Measurements from ENCODE around the gene DIP2A. TPM values are rescaled to one million over a fixed set of nuclear protein-coding genes. Genes with fewer than 3 reads are reported as not detected.

DIP2A gene, protein sequence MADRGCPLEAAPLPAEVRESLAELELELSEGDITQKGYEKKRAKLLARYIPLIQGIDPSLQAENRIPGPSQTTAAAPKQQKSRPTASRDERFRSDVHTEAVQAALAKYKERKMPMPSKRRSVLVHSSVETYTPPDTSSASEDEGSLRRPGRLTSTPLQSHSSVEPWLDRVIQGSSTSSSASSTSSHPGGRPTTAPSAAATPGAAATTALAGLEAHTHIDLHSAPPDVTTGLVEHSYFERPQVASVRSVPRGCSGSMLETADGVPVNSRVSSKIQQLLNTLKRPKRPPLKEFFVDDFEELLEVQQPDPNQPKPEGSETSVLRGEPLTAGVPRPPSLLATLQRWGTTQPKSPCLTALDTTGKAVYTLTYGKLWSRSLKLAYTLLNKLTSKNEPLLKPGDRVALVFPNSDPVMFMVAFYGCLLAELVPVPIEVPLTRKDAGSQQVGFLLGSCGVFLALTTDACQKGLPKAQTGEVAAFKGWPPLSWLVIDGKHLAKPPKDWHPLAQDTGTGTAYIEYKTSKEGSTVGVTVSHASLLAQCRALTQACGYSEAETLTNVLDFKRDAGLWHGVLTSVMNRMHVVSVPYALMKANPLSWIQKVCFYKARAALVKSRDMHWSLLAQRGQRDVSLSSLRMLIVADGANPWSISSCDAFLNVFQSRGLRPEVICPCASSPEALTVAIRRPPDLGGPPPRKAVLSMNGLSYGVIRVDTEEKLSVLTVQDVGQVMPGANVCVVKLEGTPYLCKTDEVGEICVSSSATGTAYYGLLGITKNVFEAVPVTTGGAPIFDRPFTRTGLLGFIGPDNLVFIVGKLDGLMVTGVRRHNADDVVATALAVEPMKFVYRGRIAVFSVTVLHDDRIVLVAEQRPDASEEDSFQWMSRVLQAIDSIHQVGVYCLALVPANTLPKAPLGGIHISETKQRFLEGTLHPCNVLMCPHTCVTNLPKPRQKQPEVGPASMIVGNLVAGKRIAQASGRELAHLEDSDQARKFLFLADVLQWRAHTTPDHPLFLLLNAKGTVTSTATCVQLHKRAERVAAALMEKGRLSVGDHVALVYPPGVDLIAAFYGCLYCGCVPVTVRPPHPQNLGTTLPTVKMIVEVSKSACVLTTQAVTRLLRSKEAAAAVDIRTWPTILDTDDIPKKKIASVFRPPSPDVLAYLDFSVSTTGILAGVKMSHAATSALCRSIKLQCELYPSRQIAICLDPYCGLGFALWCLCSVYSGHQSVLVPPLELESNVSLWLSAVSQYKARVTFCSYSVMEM (N-terminal part only)
- 20.8 TPM for polyA plus RNA-seq (2012; ENCODE audit: missing spikeins)

DNA sequence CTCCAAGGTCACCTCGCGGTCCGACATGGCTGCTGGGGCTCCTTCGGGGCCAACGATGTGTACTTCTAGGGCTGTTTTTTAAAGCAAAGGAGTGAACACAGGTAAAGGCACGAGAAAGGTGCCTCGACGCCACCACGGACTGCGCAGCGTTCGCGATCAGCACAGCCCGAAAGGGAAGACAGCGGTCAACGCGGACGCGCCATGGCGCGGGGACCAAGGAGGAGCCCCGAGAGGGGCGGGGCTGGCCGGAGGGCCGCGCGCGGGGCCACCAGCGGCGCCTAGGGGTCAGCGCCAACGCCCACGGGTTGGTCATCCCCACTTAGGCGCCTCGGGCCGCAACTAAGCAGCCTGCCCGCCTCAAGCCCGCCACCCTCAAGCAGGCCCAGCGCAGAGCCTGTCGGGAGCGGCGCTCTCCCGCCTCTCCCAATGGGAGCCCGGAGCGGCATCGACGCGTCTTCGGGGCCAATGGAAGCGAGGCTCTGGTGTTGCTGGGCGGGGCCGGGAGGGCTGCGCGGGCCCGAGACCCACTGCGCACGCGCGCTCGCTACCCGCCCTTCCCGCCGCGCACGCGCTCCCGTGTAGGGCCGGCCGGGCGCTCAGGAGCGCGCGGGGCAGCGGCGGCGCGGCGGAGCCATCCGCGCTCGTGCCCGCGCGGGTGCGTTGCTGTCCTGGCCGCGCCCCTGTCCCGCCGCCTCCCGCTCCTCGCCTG lies at the start of gene DIP2A:
Gene DIP2A, plus strand, starts transcription at position 577 of the 709 bp plus-strand sequence. CDS start 241 bp downstream, outside the sequence.
- TF ChIP-seq TAF1 (IDR thresholded peaks at IDR 0.05; ENCODE audit: borderline replicate concordance, low read depth, low read length) (no peak), POLR2AphosphoS5 (IDR thresholded peaks at IDR 0.05; ENCODE audit: low read depth, low read length) (peak; percentile 76; the same call in 1 of the 2 replicates), POLR2A (IDR thresholded peaks at IDR 0.05; ENCODE audit: low read depth, low read length) (peak; percentile 82; the same call in 1 of the 2 replicates)
- DNase-seq (ENCODE audit: insufficient read length), result peak; percentile 99
- FAIRE-seq, result peak; percentile 94

DNA sequence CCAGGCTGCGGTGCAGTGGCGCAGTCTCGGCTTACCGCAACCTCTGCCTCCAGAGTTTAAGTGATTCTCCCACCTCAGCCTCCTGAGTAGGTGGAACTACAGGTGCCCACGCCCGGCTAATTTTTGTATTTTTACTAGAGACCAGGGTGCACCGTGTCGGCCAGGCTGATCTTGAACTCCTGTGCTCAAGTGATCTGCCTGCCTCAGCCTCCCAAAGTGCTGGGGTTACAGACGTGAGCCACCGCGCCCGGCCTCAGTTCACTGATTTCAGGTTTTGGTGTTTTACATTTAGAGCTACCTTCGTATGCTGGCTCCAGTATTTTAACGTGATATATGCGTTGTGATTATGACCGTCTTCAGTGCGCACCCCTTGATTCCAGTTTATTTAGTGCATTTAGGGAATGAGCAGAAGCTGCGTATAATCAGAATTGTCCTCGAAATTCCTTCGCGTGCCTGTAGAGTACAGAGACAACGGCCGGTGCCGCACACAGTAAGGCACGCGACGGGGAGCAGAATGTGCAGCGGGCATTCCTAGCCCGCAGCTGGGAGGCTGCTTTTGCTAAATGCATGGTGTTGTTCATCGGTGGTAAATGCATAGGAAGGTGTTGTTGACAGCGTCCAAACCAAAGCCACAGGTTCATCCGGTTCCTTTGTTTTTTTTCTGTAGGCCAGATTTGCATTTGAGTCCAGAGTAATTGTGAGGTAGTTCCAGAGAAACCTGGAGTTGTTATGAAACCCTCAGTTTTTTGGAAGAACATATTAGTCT lies 48.9 kb upstream of the DIP2A start:
- TF ChIP-seq POLR2AphosphoS5 (IDR thresholded peaks at IDR 0.05; ENCODE audit: low read depth, low read length) (no peak), POLR2A (IDR thresholded peaks at IDR 0.05; ENCODE audit: low read depth, low read length) (no peak)
- no peak for DNase-seq (ENCODE audit: insufficient read length)
- no peak for FAIRE-seq

DNA sequence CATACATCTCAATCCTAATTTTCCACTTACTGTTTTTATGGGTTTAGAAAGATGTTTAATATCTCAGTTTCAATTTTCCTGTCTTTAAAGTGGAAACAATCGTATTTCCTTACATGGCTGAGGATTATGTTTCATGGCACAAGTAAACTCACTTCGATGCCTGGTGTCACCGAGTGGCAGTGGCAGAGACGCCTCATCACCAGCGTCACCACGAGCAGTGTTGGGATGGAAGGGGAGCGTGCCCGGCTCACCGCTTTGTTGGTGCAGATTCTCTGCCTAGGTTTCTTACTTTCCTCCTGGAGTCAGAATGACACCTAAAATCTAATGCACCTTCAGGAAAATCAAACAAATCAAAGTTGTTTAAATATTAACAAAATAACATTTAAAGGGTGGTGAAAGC lies 48.2 kb upstream of the DIP2A start:
- no peak for FAIRE-seq
- DNase-seq (ENCODE audit: insufficient read length), result no peak
- no peak for TF ChIP-seq TAF1 (IDR thresholded peaks at IDR 0.05; ENCODE audit: borderline replicate concordance, low read depth, low read length)
- TF ChIP-seq POLR2A (IDR thresholded peaks at IDR 0.05; ENCODE audit: low read depth, low read length), result no peak
- TF ChIP-seq POLR2AphosphoS5 (IDR thresholded peaks at IDR 0.05; ENCODE audit: low read depth, low read length), result no peak

DNA sequence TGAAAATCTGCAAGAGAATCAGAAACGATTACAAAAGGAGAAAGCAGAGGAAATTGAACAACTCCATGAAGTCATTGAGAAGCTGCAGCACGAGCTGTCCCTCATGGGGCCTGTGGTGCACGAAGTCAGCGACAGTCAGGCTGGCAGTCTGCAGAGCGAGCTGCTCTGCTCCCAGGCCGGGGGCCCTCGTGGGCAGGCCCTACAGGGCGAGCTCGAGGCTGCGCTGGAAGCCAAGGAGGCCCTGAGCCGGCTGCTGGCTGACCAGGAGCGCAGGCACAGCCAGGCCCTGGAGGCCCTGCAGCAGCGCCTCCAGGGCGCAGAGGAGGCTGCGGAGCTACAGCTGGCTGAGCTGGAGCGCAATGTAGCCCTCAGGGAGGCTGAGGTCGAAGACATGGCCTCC lies 47.5 kb upstream of the DIP2A start:
- no peak for TF ChIP-seq TAF1 (IDR thresholded peaks at IDR 0.05; ENCODE audit: borderline replicate concordance, low read depth, low read length)
- TF ChIP-seq POLR2AphosphoS5 (IDR thresholded peaks at IDR 0.05; ENCODE audit: low read depth, low read length), result no peak
- no peak for TF ChIP-seq POLR2A (IDR thresholded peaks at IDR 0.05; ENCODE audit: low read depth, low read length)
- FAIRE-seq (no peak), DNase-seq (ENCODE audit: insufficient read length) (no peak)

DNA sequence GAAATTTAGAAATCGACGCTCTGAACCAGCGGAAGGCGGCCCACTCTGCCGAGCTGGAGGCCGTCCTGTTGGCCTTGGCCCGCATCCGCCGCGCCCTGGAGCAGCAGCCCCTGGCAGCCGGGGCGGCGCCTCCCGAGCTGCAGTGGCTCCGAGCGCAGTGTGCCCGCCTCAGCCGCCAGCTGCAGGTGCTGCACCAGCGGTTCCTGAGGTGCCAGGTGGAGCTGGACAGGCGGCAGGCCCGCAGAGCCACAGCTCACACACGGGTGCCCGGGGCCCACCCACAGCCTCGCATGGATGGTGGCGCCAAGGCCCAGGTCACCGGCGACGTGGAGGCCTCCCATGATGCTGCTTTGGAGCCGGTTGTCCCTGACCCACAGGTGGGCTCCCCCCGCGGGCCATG lies 47.0 kb upstream of the DIP2A start:
- FAIRE-seq (no peak), DNase-seq (ENCODE audit: insufficient read length) (no peak)
- TF ChIP-seq TAF1 (IDR thresholded peaks at IDR 0.05; ENCODE audit: borderline replicate concordance, low read depth, low read length) (no peak), POLR2AphosphoS5 (IDR thresholded peaks at IDR 0.05; ENCODE audit: low read depth, low read length) (no peak), POLR2A (IDR thresholded peaks at IDR 0.05; ENCODE audit: low read depth, low read length) (no peak)

DNA sequence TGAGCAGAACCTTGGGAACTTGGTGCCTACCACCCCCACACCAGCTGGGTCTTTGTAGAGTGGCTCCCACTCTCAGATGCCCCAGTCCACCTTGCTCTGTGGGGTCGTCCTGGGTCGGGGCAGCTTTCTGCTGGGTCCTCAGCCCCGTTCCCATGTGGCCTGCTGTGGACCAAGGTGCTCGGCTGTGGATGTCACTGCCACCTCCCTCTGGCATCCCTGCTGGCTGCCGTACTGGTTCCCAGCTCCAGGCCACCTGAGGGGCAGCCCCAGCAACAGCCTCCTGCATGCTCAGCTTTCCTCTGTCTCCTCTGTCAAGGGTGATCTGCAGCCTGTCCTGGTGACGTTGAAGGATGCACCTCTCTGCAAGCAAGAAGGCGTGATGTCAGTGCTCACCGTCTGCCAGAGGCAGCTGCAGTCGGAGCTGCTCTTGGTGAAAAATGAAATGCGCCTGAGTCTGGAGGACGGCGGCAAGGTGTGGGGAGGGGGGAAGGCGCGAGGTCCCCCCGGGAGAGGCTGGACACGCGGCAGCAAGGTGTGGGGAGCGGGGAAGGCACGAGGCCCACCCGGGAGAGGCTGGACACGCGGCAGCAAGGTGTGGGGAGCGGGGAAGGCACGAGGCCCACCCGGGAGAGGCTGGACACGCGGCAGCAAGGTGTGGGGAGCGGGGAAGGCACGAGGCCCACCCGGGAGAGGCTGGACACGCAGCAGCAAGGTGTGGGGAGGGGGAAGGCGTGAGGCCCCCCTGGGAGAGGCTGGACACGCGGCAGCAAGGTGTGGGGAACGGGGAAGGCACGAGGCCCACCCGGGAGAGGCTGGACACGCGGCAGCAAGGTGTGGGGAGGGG lies 45.9 kb upstream of the DIP2A start:
- FAIRE-seq (no peak), DNase-seq (ENCODE audit: insufficient read length) (no peak)
- TF ChIP-seq POLR2A (IDR thresholded peaks at IDR 0.05; ENCODE audit: low read depth, low read length) (no peak), POLR2AphosphoS5 (IDR thresholded peaks at IDR 0.05; ENCODE audit: low read depth, low read length) (no peak), TAF1 (IDR thresholded peaks at IDR 0.05; ENCODE audit: borderline replicate concordance, low read depth, low read length) (no peak)

DNA sequence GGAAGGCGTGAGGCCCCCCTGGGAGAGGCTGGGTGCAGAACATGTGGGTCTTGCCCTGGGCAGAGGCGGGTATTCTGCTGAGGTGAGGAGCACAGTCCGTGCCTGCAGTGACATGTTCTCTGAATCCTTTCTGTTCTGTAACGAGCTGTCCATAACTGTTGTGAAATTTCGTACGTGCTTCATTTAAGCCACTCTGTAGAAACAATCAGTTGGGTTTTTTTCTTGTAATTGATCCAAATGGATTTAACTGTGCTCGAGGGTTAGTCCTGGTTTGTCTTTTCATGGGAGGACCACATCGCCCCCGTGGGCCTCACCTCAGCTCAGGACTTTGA lies 45.4 kb upstream of the DIP2A start:
- TF ChIP-seq POLR2AphosphoS5 (IDR thresholded peaks at IDR 0.05; ENCODE audit: low read depth, low read length) (no peak), TAF1 (IDR thresholded peaks at IDR 0.05; ENCODE audit: borderline replicate concordance, low read depth, low read length) (no peak), POLR2A (IDR thresholded peaks at IDR 0.05; ENCODE audit: low read depth, low read length) (no peak)
- FAIRE-seq, result no peak
- DNase-seq (ENCODE audit: insufficient read length), result no peak

DNA sequence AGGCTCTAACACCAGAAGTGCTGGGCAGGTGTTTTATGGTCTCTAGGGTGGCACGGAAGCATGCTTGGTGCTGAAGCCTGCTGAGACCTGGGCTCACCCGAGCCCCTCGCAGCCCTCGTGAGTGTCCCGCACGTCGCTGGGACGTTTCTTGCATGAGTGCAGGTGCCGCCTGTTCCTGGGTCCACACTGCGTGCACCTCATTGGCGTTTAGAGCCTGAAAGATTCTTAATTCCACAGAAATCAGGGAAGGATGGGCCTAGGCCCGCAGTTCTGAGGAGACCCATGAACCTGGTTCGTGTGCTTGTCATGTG lies 43.8 kb upstream of the DIP2A start:
- FAIRE-seq, result no peak
- DNase-seq (ENCODE audit: insufficient read length), result no peak
- no peak for TF ChIP-seq POLR2AphosphoS5 (IDR thresholded peaks at IDR 0.05; ENCODE audit: low read depth, low read length)
- no peak for TF ChIP-seq POLR2A (IDR thresholded peaks at IDR 0.05; ENCODE audit: low read depth, low read length)
- no peak for TF ChIP-seq TAF1 (IDR thresholded peaks at IDR 0.05; ENCODE audit: borderline replicate concordance, low read depth, low read length)

DNA sequence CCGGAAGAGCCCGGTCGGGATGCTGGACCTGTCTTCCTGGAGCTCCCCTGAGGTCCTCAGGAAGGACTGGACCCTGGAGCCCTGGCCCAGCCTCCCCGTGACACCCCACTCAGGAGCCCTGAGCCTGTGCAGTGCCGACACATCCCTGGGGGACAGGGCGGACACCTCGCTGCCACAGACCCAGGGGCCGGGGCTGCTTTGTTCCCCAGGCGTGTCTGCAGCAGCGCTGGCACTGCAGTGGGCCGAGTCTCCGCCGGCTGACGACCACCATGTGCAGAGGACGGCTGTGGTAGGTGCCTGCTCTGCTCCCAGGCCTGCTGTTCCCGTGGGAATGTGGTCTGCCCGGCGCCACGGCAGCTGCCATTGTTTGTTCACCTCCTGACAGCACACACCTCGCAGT lies 42.1 kb upstream of the DIP2A start:
- FAIRE-seq (no peak), DNase-seq (ENCODE audit: insufficient read length) (no peak)

More for the DNA sequence above, 42.1 kb upstream of the DIP2A start:
- no peak for TF ChIP-seq POLR2A (IDR thresholded peaks at IDR 0.05; ENCODE audit: low read depth, low read length)
- no peak for TF ChIP-seq POLR2AphosphoS5 (IDR thresholded peaks at IDR 0.05; ENCODE audit: low read depth, low read length)
- no peak for TF ChIP-seq TAF1 (IDR thresholded peaks at IDR 0.05; ENCODE audit: borderline replicate concordance, low read depth, low read length)

Data from GM12892 (cell line).